HepG2 (cell line): ENCODE data around the gene ANKRD22. TPM values are rescaled to one million over a fixed set of nuclear protein-coding genes. Genes with fewer than 3 reads are reported as not detected.
A peak's percentile ranks its signal among the peaks of the same experiment; 100 is the strongest.

Experiments
- BCL6 ChIP-seq: IDR thresholded peaks from 2 replicates; pipeline ENCODE4 v1.6.1; 2016; ENCODE audit warnings: missing genetic modification reagents, missing compliant biosample characterization
- CCAR2 ChIP-seq: fragments of 200-400 bp; formaldehyde crosslinking; optimal IDR thresholded peaks from 2 replicates; pipeline ENCODE3; 2018; ENCODE audit warnings: low read depth, mild to moderate bottlenecking, low read length, moderate library complexity
- ELF3 ChIP-seq: IDR thresholded peaks from 2 replicates; pipeline ENCODE4 v1.6.1; 2016; ENCODE audit warnings: missing genetic modification reagents, missing compliant biosample characterization
- HNRNPLL ChIP-seq: fragments of 200-400 bp; formaldehyde crosslinking; IDR thresholded peaks from 2 replicates; pipeline ENCODE4 v1.6.1; 2017; ENCODE audit warnings: mild to moderate bottlenecking, low read depth, low read length; ENCODE audit not compliant: poor library complexity, severe bottlenecking
- IRF2 ChIP-seq: IDR thresholded peaks from 2 replicates; pipeline ENCODE4 v1.6.1; 2018; ENCODE audit warnings: missing genetic modification reagents, missing compliant biosample characterization
- KDM3A ChIP-seq: IDR thresholded peaks from 2 replicates; pipeline ENCODE4 v1.6.1; 2018; ENCODE audit warnings: low read depth, missing compliant biosample characterization
- KLF6 ChIP-seq: IDR thresholded peaks from 2 replicates; pipeline ENCODE4 v1.8.0; 2016; ENCODE audit warnings: missing biosample characterization, missing genetic modification reagents
- NCOR1 ChIP-seq: fragments of 200-600 bp; sonication (generic); IDR thresholded peaks from 2 replicates; pipeline ENCODE4 v1.7.0; 2017; ENCODE audit warnings: antibody characterized with exemption, low read length, borderline replicate concordance
- NKX3-1 ChIP-seq: sonication (generic); formaldehyde crosslinking; IDR thresholded peaks from 2 replicates; pipeline ENCODE4 v1.5.0; 2020; ENCODE audit warnings: missing genetic modification reagents
- PHB2 ChIP-seq: fragments of 450-650 bp; IDR thresholded peaks from 2 replicates; pipeline ENCODE4 v1.6.1; 2018; ENCODE audit not compliant: partially characterized antibody
- REL ChIP-seq: sonication (generic); formaldehyde crosslinking; conservative IDR thresholded peaks from 2 replicates; pipeline ENCODE4 v1.8.0; 2022; ENCODE audit warnings: mild to moderate bottlenecking, missing genetic modification reagents, moderate library complexity
- RXRB ChIP-seq: IDR thresholded peaks from 2 replicates; pipeline ENCODE4 v1.6.1; 2016; ENCODE audit warnings: borderline replicate concordance, missing genetic modification reagents, missing compliant biosample characterization
- SAP130 ChIP-seq: IDR thresholded peaks from 2 replicates; pipeline ENCODE4 v1.6.1; 2016; ENCODE audit warnings: low read depth
- TOE1 ChIP-seq: sonication (generic); formaldehyde crosslinking; IDR thresholded peaks from 2 replicates; pipeline ENCODE4 v1.4.0; 2020; ENCODE audit warnings: mild to moderate bottlenecking, missing genetic modification reagents
- YY1 ChIP-seq: IDR thresholded peaks from 2 replicates; pipeline ENCODE4 v1.6.1; 2011; ENCODE audit warnings: low read length, low read depth, moderate library complexity, mild to moderate bottlenecking; ENCODE audit not compliant: insufficient read depth, insufficient replicate concordance
- ZNF749 ChIP-seq: sonication (generic); formaldehyde crosslinking; IDR thresholded peaks from 2 replicates; pipeline ENCODE4 v1.8.0; 2022; ENCODE audit warnings: mild to moderate bottlenecking, missing genetic modification reagents, moderate library complexity, borderline replicate concordance
- polyA plus RNA-seq, 8 experiments: library from polyadenylated mRNA; depleted of rRNA in 3 of 8; stranded (reverse) in 7 of 8; unstranded in 1 of 8; fragments of >200 nt; fragmentation: Illumina TruSeq in 4 of 8; extraction: Trizol in 4 of 8; gene quantifications; 2 replicates each; pipeline versions ENCODE4 v1.2.1 to v1.2.3, GENCODE V29; 2011 to 2016; ENCODE audit warnings: low read depth in 4 of 8, missing spikeins in 1 of 8, mixed read lengths in 1 of 8; ENCODE audit not compliant: insufficient read depth in 1 of 8
- total RNA-seq, 5 experiments: library from RNA; depleted of rRNA; stranded (reverse); fragments of >200 nt; fragmentation: Illumina TruSeq; extraction: Trizol; gene quantifications; 2 replicates each; pipeline ENCODE4 v1.2.3, GENCODE V29; 2016; ENCODE audit warnings: low read depth in 1 of 5
- TF ChIP-seq, protein P1 (sequence below): fragments of 450-650 bp; IDR thresholded peaks from 2 replicates; pipeline ENCODE4 v1.6.1; 2016
- TF ChIP-seq, protein P2 (sequence below): sonication (generic); formaldehyde crosslinking; IDR thresholded peaks from 2 replicates; pipeline ENCODE4 v1.4.0; 2020; ENCODE audit warnings: mild to moderate bottlenecking, missing genetic modification reagents
- TF ChIP-seq, protein P3 (sequence below): sonication (generic); formaldehyde crosslinking; IDR thresholded peaks from 2 replicates; pipeline ENCODE4 v1.4.0; 2020; ENCODE audit warnings: mild to moderate bottlenecking, missing genetic modification reagents
- TF ChIP-seq, protein P4 (sequence below): sonication (generic); formaldehyde crosslinking; IDR thresholded peaks from 2 replicates; pipeline ENCODE4 v1.4.0; 2020; ENCODE audit warnings: missing genetic modification reagents

The ANKRD22 gene
- total and polyA plus RNA-seq, 2 of the 13 experiments (the other 11 are each of a cell fraction or from before 2014, with no cell fraction given), result not detected

DNA sequence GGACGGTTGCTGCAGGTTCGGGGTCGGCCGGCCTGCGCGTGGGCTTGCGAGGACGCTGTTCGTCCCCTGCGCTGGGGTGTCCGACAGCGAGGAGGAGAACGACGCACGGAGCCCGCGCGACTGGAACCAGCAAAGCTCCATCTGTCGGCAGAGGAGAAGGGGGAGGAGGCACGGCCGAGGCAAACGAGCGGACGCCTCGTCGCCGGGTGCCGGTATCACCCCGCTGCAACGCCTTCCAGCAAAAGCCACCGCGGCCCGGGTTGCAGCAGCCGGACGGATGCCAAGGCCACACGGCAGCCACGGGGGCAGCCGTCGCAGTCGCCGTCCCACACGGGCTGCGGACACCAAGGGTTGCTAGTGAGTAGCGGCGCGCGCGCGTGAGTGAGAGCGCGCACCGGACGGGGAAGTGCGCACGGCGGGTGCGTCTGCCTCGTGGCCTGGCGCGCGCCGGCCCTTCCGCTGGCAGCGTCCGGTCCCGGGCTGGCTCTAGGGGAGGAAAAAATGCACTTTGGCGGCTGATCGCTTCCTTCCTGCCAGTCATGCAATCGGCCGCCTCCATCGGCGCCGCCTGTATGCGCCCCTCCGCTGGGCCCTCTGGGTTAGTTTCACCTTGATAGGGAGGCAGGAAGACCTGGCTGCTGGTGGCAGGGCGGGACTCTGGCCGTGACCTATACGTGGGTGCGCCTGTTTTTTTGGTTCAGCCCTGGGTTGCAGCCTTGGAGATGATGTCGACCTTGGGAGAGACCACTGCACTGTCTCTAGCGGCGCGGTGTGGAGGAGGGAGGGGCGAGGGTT, 28.8 kb upstream of the ANKRD22 start (continued):
- TF ChIP-seq, protein P1, sequence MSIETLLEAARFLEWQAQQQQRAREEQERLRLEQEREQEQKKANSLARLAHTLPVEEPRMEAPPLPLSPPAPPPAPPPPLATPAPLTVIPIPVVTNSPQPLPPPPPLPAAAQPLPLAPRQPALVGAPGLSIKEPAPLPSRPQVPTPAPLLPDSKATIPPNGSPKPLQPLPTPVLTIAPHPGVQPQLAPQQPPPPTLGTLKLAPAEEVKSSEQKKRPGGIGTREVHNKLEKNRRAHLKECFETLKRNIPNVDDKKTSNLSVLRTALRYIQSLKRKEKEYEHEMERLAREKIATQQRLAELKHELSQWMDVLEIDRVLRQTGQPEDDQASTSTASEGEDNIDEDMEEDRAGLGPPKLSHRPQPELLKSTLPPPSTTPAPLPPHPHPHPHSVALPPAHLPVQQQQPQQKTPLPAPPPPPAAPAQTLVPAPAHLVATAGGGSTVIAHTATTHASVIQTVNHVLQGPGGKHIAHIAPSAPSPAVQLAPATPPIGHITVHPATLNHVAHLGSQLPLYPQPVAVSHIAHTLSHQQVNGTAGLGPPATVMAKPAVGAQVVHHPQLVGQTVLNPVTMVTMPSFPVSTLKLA, result no peak
- TF ChIP-seq NCOR1 (no peak), BCL6 (CRISPR knock-in tag) (0 out of 2 replicates have a peak, but pooled peaks have one; percentile 33), NKX3-1 (CRISPR knock-in tag) (no peak), IRF2 (CRISPR knock-in tag) (no peak), CCAR2 (no peak), ELF3 (peak; percentile 26; the same call in 1 of the 2 replicates), KDM3A (CRISPR knock-in tag) (0 out of 2 replicates have a peak, but pooled peaks have one; percentile 9), KLF6 (no peak), REL (CRISPR knock-in tag) (no peak; the same call in 1 of the 2 replicates), HNRNPLL (peak; percentile 97), TOE1 (0 out of 2 replicates have a peak, but pooled peaks have one; percentile 56), ZNF749 (CRISPR knock-in tag) (peak; percentile 76; the same call in 1 of the 2 replicates), PHB2 (no peak), RXRB (no peak), YY1 (peak; percentile 26), SAP130 (CRISPR knock-in tag) (peak; percentile 53)
- TF ChIP-seq, protein P2, sequence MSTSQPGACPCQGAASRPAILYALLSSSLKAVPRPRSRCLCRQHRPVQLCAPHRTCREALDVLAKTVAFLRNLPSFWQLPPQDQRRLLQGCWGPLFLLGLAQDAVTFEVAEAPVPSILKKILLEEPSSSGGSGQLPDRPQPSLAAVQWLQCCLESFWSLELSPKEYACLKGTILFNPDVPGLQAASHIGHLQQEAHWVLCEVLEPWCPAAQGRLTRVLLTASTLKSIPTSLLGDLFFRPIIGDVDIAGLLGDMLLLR (CRISPR knock-in tag), result peak; percentile 54; the same call in 1 of the 2 replicates
- TF ChIP-seq, protein P3, sequence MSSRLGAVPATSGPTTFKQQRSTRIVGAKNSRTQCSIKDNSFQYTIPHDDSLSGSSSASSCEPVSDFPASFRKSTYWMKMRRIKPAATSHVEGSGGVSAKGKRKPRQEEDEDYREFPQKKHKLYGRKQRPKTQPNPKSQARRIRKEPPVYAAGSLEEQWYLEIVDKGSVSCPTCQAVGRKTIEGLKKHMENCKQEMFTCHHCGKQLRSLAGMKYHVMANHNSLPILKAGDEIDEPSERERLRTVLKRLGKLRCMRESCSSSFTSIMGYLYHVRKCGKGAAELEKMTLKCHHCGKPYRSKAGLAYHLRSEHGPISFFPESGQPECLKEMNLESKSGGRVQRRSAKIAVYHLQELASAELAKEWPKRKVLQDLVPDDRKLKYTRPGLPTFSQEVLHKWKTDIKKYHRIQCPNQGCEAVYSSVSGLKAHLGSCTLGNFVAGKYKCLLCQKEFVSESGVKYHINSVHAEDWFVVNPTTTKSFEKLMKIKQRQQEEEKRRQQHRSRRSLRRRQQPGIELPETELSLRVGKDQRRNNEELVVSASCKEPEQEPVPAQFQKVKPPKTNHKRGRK, result no peak
- TF ChIP-seq, protein P4, sequence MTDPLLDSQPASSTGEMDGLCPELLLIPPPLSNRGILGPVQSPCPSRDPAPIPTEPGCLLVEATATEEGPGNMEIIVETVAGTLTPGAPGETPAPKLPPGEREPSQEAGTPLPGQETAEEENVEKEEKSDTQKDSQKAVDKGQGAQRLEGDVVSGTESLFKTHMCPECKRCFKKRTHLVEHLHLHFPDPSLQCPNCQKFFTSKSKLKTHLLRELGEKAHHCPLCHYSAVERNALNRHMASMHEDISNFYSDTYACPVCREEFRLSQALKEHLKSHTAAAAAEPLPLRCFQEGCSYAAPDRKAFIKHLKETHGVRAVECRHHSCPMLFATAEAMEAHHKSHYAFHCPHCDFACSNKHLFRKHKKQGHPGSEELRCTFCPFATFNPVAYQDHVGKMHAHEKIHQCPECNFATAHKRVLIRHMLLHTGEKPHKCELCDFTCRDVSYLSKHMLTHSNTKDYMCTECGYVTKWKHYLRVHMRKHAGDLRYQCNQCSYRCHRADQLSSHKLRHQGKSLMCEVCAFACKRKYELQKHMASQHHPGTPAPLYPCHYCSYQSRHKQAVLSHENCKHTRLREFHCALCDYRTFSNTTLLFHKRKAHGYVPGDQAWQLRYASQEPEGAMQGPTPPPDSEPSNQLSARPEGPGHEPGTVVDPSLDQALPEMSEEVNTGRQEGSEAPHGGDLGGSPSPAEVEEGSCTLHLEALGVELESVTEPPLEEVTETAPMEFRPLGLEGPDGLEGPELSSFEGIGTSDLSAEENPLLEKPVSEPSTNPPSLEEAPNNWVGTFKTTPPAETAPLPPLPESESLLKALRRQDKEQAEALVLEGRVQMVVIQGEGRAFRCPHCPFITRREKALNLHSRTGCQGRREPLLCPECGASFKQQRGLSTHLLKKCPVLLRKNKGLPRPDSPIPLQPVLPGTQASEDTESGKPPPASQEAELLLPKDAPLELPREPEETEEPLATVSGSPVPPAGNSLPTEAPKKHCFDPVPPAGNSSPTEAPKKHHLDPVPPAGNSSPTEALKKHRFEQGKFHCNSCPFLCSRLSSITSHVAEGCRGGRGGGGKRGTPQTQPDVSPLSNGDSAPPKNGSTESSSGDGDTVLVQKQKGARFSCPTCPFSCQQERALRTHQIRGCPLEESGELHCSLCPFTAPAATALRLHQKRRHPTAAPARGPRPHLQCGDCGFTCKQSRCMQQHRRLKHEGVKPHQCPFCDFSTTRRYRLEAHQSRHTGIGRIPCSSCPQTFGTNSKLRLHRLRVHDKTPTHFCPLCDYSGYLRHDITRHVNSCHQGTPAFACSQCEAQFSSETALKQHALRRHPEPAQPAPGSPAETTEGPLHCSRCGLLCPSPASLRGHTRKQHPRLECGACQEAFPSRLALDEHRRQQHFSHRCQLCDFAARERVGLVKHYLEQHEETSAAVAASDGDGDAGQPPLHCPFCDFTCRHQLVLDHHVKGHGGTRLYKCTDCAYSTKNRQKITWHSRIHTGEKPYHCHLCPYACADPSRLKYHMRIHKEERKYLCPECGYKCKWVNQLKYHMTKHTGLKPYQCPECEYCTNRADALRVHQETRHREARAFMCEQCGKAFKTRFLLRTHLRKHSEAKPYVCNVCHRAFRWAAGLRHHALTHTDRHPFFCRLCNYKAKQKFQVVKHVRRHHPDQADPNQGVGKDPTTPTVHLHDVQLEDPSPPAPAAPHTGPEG (CRISPR knock-in tag), result peak; percentile 28; the same call in 1 of the 2 replicates
